HEK293 (cell line): ENCODE data around the gene CPB2.

ENCODE experiments used
- CTCF ChIA-PET: fragments of 350-600 bp; formaldehyde crosslinking; extraction: SDS; loops from one replicate; lab custom pipeline; 2021; ENCODE audit warnings: antibody characterized with exemption; lab: Yijun Ruan, JAX
- POLR2A ChIA-PET: fragments of 300-600 bp; formaldehyde crosslinking; extraction: SDS; loops from one replicate; lab custom pipeline; 2020; ENCODE audit warnings: antibody characterized with exemption, inconsistent platforms; lab: Yijun Ruan, JAX
- H3K27ac ChIP-seq: fragments of 200-500 bp; sonication (Bioruptor generic); 2 replicates; pipeline ENCODE4 v1.5.1; 2014; ENCODE audit warnings: low read depth, low read length, control low read depth, inconsistent platforms; ENCODE audit errors: extremely low read depth
- H3K36me3 ChIP-seq, 2 experiments: fragments of 200-500 bp in 1 of 2; sonication (Bioruptor generic) in 1 of 2; 1 replicate in 1 of 2; 2 replicates in 1 of 2; pipeline ENCODE4 v1.5.1; 2014 to 2017; ENCODE audit warnings: inconsistent platforms in 2 of 2, low read length in 2 of 2; ENCODE audit not compliant: control insufficient read depth in 2 of 2, insufficient read depth in 1 of 2
- H3K4me1 ChIP-seq: fragments of 200-500 bp; sonication (Bioruptor generic); 2 replicates; pipeline ENCODE4 v1.5.1; 2014; ENCODE audit warnings: mild to moderate bottlenecking, low read length, inconsistent platforms; ENCODE audit not compliant: control insufficient read depth, insufficient read depth
- H3K4me3 ChIP-seq: 2 replicates; pipeline ENCODE4 v1.5.1; 2011; ENCODE audit warnings: low read depth, mild to moderate bottlenecking, control low read depth, low read length, moderate library complexity
- H3K9me3 ChIP-seq: fragments of 200-500 bp; sonication (Bioruptor generic); 2 replicates; pipeline ENCODE4 v1.5.1; 2014; ENCODE audit warnings: low read depth, low read length, inconsistent platforms; ENCODE audit not compliant: control insufficient read depth, insufficient read depth
- KLF10 ChIP-seq: fragments of 450-650 bp; IDR thresholded peaks from 2 replicates; pipeline ENCODE4 v1.5.1; 2018; ENCODE audit warnings: missing biosample characterization, mild to moderate bottlenecking, missing genetic modification characterization
- ZBTB26 ChIP-seq: fragments of 450-650 bp; formaldehyde crosslinking; optimal IDR thresholded peaks from 2 replicates; pipeline ENCODE3; 2016; ENCODE audit warnings: missing biosample characterization, mild to moderate bottlenecking, missing genetic modification characterization
- ZNF155 ChIP-seq: fragments of 450-650 bp; formaldehyde crosslinking; IDR thresholded peaks from 2 replicates; pipeline ENCODE4 v1.5.1; 2016; ENCODE audit warnings: missing biosample characterization, missing genetic modification characterization
- ZNF16 ChIP-seq: fragments of 450-650 bp; formaldehyde crosslinking; IDR thresholded peaks from 2 replicates; pipeline ENCODE4 v1.5.1; 2016; ENCODE audit warnings: low read depth, missing biosample characterization, missing genetic modification characterization
- ZNF19 ChIP-seq: fragments of 450-650 bp; formaldehyde crosslinking; IDR thresholded peaks from 2 replicates; pipeline ENCODE4; 2016; ENCODE audit warnings: missing biosample characterization, missing genetic modification characterization, low read depth
- ZNF2 ChIP-seq: fragments of 450-650 bp; formaldehyde crosslinking; IDR thresholded peaks from 2 replicates; pipeline ENCODE4 v1.5.1; 2016; ENCODE audit warnings: missing biosample characterization, missing genetic modification characterization
- ZNF211 ChIP-seq: fragments of 450-650 bp; formaldehyde crosslinking; IDR thresholded peaks from 2 replicates; pipeline ENCODE4 v1.5.1; 2016; ENCODE audit warnings: low read depth, missing biosample characterization, missing genetic modification characterization
- ZNF394 ChIP-seq: fragments of 450-650 bp; formaldehyde crosslinking; IDR thresholded peaks from 2 replicates; pipeline ENCODE4 v1.5.1; 2016; ENCODE audit warnings: missing biosample characterization, missing genetic modification characterization, mild to moderate bottlenecking, moderate library complexity, borderline replicate concordance
- ZNF449 ChIP-seq: fragments of 450-650 bp; formaldehyde crosslinking; IDR thresholded peaks from 2 replicates; pipeline ENCODE4 v1.5.1; 2017; ENCODE audit warnings: missing biosample characterization, mild to moderate bottlenecking, missing genetic modification characterization, moderate library complexity
- ZNF510 ChIP-seq: fragments of 450-650 bp; formaldehyde crosslinking; IDR thresholded peaks from 2 replicates; pipeline ENCODE4 v1.5.1; 2018; ENCODE audit warnings: mild to moderate bottlenecking, missing genetic modification characterization, missing biosample characterization; ENCODE audit not compliant: insufficient replicate concordance
- ZNF558 ChIP-seq: fragments of 450-650 bp; formaldehyde crosslinking; IDR thresholded peaks from 2 replicates; pipeline ENCODE4 v1.5.1; 2016; ENCODE audit warnings: missing biosample characterization, missing genetic modification characterization
- ZNF560 ChIP-seq: fragments of 450-650 bp; formaldehyde crosslinking; IDR thresholded peaks from 2 replicates; pipeline ENCODE4 v1.5.1; 2017; ENCODE audit warnings: missing biosample characterization, missing genetic modification characterization, borderline replicate concordance
- ZNF621 ChIP-seq: fragments of 450-650 bp; formaldehyde crosslinking; IDR thresholded peaks from 2 replicates; pipeline ENCODE4 v1.5.1; 2017; ENCODE audit warnings: missing biosample characterization, missing genetic modification characterization
- ZNF747 ChIP-seq: fragments of 450-650 bp; formaldehyde crosslinking; IDR thresholded peaks from 2 replicates; pipeline ENCODE4 v1.5.1; 2016; ENCODE audit warnings: missing biosample characterization, missing genetic modification characterization
- ZNF768 ChIP-seq: fragments of 450-650 bp; formaldehyde crosslinking; IDR thresholded peaks from 2 replicates; pipeline ENCODE4 v1.5.1; 2018; ENCODE audit warnings: missing biosample characterization, mild to moderate bottlenecking, missing genetic modification characterization
- ZNF777 ChIP-seq: fragments of 450-650 bp; formaldehyde crosslinking; IDR thresholded peaks from 2 replicates; pipeline ENCODE4 v1.5.1; 2017; ENCODE audit warnings: missing biosample characterization, missing genetic modification characterization, borderline replicate concordance
- ZNF791 ChIP-seq: fragments of 450-650 bp; formaldehyde crosslinking; IDR thresholded peaks from 2 replicates; pipeline ENCODE4 v1.5.1; 2016; ENCODE audit warnings: missing biosample characterization, missing genetic modification characterization
- TF ChIP-seq, protein P1 (sequence below): fragments of 450-650 bp; formaldehyde crosslinking; conservative IDR thresholded peaks from 2 replicates; pipeline ENCODE4 v1.5.1; 2016; ENCODE audit warnings: low read depth, missing biosample characterization, missing genetic modification characterization
- TF ChIP-seq, protein P2 (sequence below): fragments of 450-650 bp; formaldehyde crosslinking; IDR thresholded peaks from 2 replicates; pipeline ENCODE4 v1.5.1; 2016; ENCODE audit warnings: missing biosample characterization, missing genetic modification characterization
- TF ChIP-seq, protein P3 (sequence below): fragments of 450-650 bp; formaldehyde crosslinking; IDR thresholded peaks from 2 replicates; pipeline ENCODE4 v1.5.1; 2016; ENCODE audit warnings: missing biosample characterization, missing genetic modification characterization
- TF ChIP-seq, protein P4 (sequence below): fragments of 450-650 bp; formaldehyde crosslinking; IDR thresholded peaks from 2 replicates; pipeline ENCODE4 v1.5.1; 2016; ENCODE audit warnings: missing biosample characterization, missing genetic modification characterization

Gene CPB2

DNA sequence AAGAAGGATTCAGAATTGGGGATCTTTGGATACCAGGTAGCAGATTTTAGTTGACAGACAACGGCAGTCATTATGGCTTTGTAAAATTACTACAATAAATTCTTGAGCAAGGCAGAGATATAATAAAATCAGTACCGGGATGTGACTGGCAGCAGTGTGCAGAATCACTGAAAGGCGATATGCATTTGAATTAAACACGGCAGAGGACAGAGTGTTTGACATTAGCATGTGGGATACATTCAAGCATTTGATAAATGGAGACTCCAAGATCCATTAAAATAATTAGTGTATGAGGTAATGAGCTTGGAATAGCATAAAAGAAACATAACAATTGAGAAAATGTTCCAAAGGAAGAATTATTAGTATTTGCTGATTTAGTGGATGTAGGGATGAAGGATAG lies 40.3 kb upstream of the CPB2 start:
- Histone ChIP-seq H3K4me3 (no peak overlapping the region), H3K4me1 (no peaks in the 10 kb centered on the region), H3K27ac (no peak overlapping the region), H3K9me3 (no peaks in the 10 kb centered on the region), H3K36me3 (peaks cover 0 to 69% of the 10 kb centered on the region in 2 experiments; a peak in 2 of 3 replicates)
- ChIA-PET POLR2A (no interaction called here), CTCF (interaction anchor here (0.7 kb wide), 1 partner anchor 1339 kb away, joined by 3 read pairs; no protein-coding TSS in a partner anchor)
- TF ChIP-seq, protein P1, sequence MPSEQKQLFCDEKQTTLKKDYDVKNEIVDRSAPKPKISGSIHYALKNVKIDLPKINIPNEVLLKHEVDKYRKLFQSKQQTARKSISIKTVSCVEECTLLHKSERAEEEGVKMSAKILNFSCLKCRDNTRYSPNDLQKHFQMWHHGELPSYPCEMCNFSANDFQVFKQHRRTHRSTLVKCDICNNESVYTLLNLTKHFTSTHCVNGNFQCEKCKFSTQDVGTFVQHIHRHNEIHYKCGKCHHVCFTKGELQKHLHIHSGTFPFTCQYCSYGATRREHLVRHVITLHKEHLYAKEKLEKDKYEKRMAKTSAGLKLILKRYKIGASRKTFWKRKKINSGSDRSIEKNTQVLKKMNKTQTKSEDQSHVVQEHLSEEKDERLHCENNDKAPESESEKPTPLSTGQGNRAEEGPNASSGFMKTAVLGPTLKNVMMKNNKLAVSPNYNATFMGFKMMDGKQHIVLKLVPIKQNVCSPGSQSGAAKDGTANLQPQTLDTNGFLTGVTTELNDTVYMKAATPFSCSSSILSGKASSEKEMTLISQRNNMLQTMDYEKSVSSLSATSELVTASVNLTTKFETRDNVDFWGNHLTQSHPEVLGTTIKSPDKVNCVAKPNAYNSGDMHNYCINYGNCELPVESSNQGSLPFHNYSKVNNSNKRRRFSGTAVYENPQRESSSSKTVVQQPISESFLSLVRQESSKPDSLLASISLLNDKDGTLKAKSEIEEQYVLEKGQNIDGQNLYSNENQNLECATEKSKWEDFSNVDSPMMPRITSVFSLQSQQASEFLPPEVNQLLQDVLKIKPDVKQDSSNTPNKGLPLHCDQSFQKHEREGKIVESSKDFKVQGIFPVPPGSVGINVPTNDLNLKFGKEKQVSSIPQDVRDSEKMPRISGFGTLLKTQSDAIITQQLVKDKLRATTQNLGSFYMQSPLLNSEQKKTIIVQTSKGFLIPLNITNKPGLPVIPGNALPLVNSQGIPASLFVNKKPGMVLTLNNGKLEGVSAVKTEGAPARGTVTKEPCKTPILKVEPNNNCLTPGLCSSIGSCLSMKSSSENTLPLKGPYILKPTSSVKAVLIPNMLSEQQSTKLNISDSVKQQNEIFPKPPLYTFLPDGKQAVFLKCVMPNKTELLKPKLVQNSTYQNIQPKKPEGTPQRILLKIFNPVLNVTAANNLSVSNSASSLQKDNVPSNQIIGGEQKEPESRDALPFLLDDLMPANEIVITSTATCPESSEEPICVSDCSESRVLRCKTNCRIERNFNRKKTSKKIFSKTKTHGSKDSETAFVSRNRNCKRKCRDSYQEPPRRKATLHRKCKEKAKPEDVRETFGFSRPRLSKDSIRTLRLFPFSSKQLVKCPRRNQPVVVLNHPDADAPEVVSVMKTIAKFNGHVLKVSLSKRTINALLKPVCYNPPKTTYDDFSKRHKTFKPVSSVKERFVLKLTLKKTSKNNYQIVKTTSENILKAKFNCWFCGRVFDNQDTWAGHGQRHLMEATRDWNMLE (tag by site-specific recombination), result no peak
- TF ChIP-seq ZNF510 (tag by site-specific recombination) (no peak), ZNF791 (tag by site-specific recombination) (no peak), KLF10 (tag by site-specific recombination) (no peak), ZNF449 (no peak), ZNF768 (tag by site-specific recombination) (no peak), ZNF777 (tag by site-specific recombination) (no peak), ZNF211 (no peak), ZNF2 (tag by site-specific recombination) (no peak), ZNF560 (tag by site-specific recombination) (no peak), ZNF394 (tag by site-specific recombination) (no peak)

DNA sequence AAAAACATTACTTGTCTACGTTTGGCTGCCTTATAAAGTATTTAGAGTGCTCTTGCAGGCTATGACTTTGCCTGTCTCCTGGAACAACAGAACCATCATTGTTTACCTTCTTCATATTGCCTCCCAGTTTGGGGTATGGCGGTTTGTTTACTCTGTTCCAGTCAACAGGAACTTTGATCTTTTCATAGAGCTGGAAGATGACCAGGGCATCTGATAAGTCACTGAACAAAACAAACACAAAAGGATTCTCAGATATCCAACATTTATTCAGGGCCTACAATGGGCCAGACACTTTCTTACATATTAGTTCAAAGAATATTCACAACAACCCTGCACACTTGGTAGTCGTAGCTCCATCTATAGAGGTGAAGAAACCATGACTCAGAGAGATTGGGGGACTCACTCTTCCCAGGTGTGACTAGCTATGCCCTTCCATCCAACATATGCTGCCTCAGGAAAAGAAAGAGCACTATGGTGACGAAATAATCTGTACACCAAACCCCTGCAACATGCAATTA lies 38.4 kb upstream of the CPB2 start:
- TF ChIP-seq ZNF155 (tag by site-specific recombination) (no peak), ZBTB26 (tag by site-specific recombination) (no peak), ZNF558 (no peak), ZNF19 (tag by site-specific recombination) (no peak), ZNF621 (tag by site-specific recombination) (no peak), ZNF16 (tag by site-specific recombination) (no peak), ZNF747 (tag by site-specific recombination) (no peak)
- TF ChIP-seq, protein P2, sequence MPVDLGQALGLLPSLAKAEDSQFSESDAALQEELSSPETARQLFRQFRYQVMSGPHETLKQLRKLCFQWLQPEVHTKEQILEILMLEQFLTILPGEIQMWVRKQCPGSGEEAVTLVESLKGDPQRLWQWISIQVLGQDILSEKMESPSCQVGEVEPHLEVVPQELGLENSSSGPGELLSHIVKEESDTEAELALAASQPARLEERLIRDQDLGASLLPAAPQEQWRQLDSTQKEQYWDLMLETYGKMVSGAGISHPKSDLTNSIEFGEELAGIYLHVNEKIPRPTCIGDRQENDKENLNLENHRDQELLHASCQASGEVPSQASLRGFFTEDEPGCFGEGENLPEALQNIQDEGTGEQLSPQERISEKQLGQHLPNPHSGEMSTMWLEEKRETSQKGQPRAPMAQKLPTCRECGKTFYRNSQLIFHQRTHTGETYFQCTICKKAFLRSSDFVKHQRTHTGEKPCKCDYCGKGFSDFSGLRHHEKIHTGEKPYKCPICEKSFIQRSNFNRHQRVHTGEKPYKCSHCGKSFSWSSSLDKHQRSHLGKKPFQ (tag by site-specific recombination), result no peak
- TF ChIP-seq, protein P3, sequence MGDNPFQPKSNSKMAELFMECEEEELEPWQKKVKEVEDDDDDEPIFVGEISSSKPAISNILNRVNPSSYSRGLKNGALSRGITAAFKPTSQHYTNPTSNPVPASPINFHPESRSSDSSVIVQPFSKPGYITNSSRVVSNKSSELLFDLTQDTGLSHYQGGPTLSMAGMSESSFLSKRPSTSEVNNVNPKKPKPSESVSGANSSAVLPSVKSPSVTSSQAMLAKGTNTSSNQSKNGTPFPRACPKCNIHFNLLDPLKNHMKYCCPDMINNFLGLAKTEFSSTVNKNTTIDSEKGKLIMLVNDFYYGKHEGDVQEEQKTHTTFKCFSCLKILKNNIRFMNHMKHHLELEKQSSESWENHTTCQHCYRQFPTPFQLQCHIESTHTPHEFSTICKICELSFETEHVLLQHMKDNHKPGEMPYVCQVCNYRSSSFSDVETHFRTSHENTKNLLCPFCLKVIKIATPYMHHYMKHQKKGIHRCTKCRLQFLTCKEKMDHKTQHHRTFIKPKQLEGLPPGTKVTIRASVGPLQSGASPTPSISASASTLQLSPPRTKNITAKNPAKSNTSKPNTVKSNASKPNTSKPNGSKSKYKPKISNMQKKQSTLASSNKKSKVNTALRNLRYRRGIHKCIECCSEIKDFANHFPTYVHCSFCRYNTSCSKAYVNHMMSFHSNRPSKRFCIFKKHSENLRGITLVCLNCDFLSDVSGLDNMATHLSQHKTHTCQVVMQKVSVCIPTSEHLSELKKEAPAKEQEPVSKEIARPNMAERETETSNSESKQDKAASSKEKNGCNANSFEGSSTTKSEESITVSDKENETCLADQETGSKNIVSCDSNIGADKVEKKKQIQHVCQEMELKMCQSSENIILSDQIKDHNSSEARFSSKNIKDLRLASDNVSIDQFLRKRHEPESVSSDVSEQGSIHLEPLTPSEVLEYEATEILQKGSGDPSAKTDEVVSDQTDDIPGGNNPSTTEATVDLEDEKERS (tag by site-specific recombination), result no peak
- TF ChIP-seq, protein P4, sequence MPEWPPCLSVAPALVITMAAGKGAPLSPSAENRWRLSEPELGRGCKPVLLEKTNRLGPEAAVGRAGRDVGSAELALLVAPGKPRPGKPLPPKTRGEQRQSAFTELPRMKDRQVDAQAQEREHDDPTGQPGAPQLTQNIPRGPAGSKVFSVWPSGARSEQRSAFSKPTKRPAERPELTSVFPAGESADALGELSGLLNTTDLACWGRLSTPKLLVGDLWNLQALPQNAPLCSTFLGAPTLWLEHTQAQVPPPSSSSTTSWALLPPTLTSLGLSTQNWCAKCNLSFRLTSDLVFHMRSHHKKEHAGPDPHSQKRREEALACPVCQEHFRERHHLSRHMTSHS (tag by site-specific recombination), result no peak
- Histone ChIP-seq H3K4me3 (no peak overlapping the region), H3K36me3 (peaks cover 0 to 66% of the 10 kb centered on the region in 2 experiments; a peak in 2 of 3 replicates), H3K4me1 (no peaks in the 10 kb centered on the region), H3K27ac (no peak overlapping the region), H3K9me3 (no peaks in the 10 kb centered on the region)
- POLR2A ChIA-PET, result no interaction called here
- CTCF ChIA-PET, result interaction anchor here (0.6 to 1.8 kb wide), 2 partner anchors 17 to 26 kb away, joined by 5 read pairs; no protein-coding TSS in a partner anchor
